Measurements from ENCODE around the gene SLC27A2. TPM values are rescaled to one million over a fixed set of nuclear protein-coding genes. Genes with fewer than 3 reads are reported as not detected.

Gene SLC27A2
- total RNA-seq, 1 experiment from 2014 or later, result 7.0 TPM

DNA sequence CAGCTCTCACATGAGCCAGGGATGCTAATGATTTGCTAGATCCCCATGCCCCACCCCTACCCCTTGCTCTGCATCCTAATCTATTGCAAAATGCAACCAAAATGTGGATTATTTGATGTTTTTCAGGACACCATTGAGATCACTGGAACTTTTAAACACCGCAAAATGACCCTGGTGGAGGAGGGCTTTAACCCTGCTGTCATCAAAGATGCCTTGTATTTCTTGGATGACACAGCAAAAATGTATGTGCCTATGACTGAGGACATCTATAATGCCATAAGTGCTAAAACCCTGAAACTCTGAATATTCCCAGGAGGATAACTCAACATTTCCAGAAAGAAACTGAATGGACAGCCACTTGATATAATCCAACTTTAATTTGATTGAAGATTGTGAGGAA lies 53.8 kb downstream of the SLC27A2 start:
- DNase-seq, result no peak
- TF ChIP-seq, protein P1, sequence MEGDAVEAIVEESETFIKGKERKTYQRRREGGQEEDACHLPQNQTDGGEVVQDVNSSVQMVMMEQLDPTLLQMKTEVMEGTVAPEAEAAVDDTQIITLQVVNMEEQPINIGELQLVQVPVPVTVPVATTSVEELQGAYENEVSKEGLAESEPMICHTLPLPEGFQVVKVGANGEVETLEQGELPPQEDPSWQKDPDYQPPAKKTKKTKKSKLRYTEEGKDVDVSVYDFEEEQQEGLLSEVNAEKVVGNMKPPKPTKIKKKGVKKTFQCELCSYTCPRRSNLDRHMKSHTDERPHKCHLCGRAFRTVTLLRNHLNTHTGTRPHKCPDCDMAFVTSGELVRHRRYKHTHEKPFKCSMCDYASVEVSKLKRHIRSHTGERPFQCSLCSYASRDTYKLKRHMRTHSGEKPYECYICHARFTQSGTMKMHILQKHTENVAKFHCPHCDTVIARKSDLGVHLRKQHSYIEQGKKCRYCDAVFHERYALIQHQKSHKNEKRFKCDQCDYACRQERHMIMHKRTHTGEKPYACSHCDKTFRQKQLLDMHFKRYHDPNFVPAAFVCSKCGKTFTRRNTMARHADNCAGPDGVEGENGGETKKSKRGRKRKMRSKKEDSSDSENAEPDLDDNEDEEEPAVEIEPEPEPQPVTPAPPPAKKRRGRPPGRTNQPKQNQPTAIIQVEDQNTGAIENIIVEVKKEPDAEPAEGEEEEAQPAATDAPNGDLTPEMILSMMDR (conservative IDR thresholded peaks at IDR 0.05), result no peak
- Histone ChIP-seq H3K9ac (ENCODE audit: extremely low read depth, insufficient read length, low read length) (no peak overlapping the region), H4K20me1 (ENCODE audit: control insufficient read depth, insufficient read depth, insufficient read length) (no peaks in the 10 kb centered on the region), H4K8ac (replicated peaks; ENCODE audit: insufficient read length, low read depth, low read length) (no peak overlapping the region), H3K23me2 (ENCODE audit: insufficient read length, low read depth, low read length, poor library complexity, severe bottlenecking) (no peaks in the 10 kb centered on the region), H3K27ac (ENCODE audit: insufficient read length, low read depth, low read length) (no peak overlapping the region), H2BK120ac (ENCODE audit: low read depth, low read length, poor library complexity, severe bottlenecking) (no peak overlapping the region), H2AFZ (ENCODE audit: low read length) (no peak overlapping the region), H3K4ac (ENCODE audit: low read depth, low read length) (no peak overlapping the region), H3K4me1 (ENCODE audit: insufficient read depth, low read length) (no peaks in the 10 kb centered on the region), H2BK15ac (ENCODE audit: low read depth, low read length) (no peak overlapping the region), H3K9me3 (ENCODE audit: control insufficient read depth, low read depth, low read length) (no peaks in the 10 kb centered on the region), H2BK5ac (ENCODE audit: insufficient read length, low read length) (no peak overlapping the region), H3K23ac (ENCODE audit: insufficient read length, low read depth, low read length) (no peak overlapping the region), H4K91ac (ENCODE audit: insufficient read length, low read depth, low read length) (no peak overlapping the region), H3K14ac (ENCODE audit: insufficient read depth, low read length) (no peak overlapping the region), H2BK12ac (ENCODE audit: insufficient read length, low read depth, low read length) (no peak overlapping the region), H3T11ph (ENCODE audit: low read length) (no peak overlapping the region), H3K56ac (ENCODE audit: insufficient read length, low read depth, low read length) (no peak overlapping the region), H4K5ac (ENCODE audit: insufficient read length, low read depth, low read length) (no peak overlapping the region), H2AK5ac (ENCODE audit: insufficient read length, low read length) (no peak overlapping the region), H3K79me2 (ENCODE audit: insufficient read depth, low read length) (no peaks in the 10 kb centered on the region), H3K18ac (ENCODE audit: insufficient read length, low read depth, low read length) (no peak overlapping the region), H3K4me2 (ENCODE audit: insufficient read depth, insufficient read length, low read length) (no peak overlapping the region), H2BK20ac (ENCODE audit: low read depth, low read length, poor library complexity, severe bottlenecking) (no peak overlapping the region), H3K27me3 (ENCODE audit: insufficient read depth, low read length) (no peaks in the 10 kb centered on the region), H3K79me1 (ENCODE audit: insufficient read depth, low read depth, low read length, poor library complexity, severe bottlenecking) (no peaks in the 10 kb centered on the region)
- no peak overlapping the region for H3K4me3 Mint-ChIP-seq
- H3K4me1 Mint-ChIP-seq, result peaks cover 0 to 4% of the 10 kb centered on the region in 2 experiments; a peak in 1 of 4 replicates
- no peaks in the 10 kb centered on the region for H3K27me3 Mint-ChIP-seq (ENCODE audit: low read depth)
- H3K27ac Mint-ChIP-seq, result no peak overlapping the region; a peak in 1 of 7 replicates
- H3K36me3 Mint-ChIP-seq (ENCODE audit: insufficient read depth in 1 of 3, low read depth in 3 of 3), result no peaks in the 10 kb centered on the region
- H3K9me3 Mint-ChIP-seq, result no peaks in the 10 kb centered on the region
- no CpG with 5 or more reads among the region's 1 CpG for WGBS (ENCODE audit: extremely low coverage, insufficient read length, low lambda C conversion rate)

All from H9 (cell line).